T-cell (primary cell): Measurements from ENCODE around the gene DTX1. TPM values are rescaled to one million over a fixed set of nuclear protein-coding genes. Genes with fewer than 3 reads are reported as not detected.
A peak's percentile ranks its signal among the peaks of the same experiment; 100 is the strongest.

Experiments used
- ATAC-seq, 4 experiments: fragments of 200-7000 bp in 3 of 4; fragments of 150-1000 bp in 1 of 4; cut with Tn5 transposase; replicated peaks in 1 of 4; 1 replicate in 3 of 4; 2 replicates in 1 of 4; pipeline ENCODE4 v1.10.0; 2021; ENCODE audit warnings: moderate library complexity in 3 of 4, mild to moderate bottlenecking in 2 of 4, moderate number of reproducible peaks in 1 of 4
- CTCF ChIA-PET, 2 donors: fragments of 300-600 bp; sonication (Branson Sonifier 250); formaldehyde crosslinking; loops; one replicate each; lab custom pipeline; 2022; ENCODE audit warnings: antibody characterized with exemption in 2 of 2; lab: Charles Lee
- POLR2A ChIA-PET, 2 donors: fragments of 300-600 bp; sonication (Branson Sonifier 250); formaldehyde crosslinking; loops; one replicate each; lab custom pipeline; 2022; ENCODE audit warnings: antibody characterized with exemption in 2 of 2; lab: Charles Lee
- DNase-seq, 35 experiments: peaks; one replicate each; pipeline versions ENCODE4 v3.0.0 to v3.0.0-alpha.2; 2013 to 2023
- H3K27ac ChIP-seq: one replicate; pipeline ENCODE4 v1.5.1; 2013; ENCODE audit warnings: low read length
- H3K27me3 ChIP-seq, 2 experiments: replicated peaks in 1 of 2; 1 replicate in 1 of 2; 2 replicates in 1 of 2; pipeline versions ENCODE4 v1.6.1 to v1.7.0; 2013; ENCODE audit warnings: low read length in 1 of 2, mixed read lengths in 1 of 2; ENCODE audit not compliant: control insufficient read depth in 2 of 2, insufficient read depth in 2 of 2; ENCODE audit errors: extremely low read depth in 1 of 2
- H3K36me3 ChIP-seq, 2 donors: 1 replicate in 1 of 2; 2 replicates in 1 of 2; pipeline versions ENCODE4 v1.6.1 to v1.7.0; 2013; ENCODE audit warnings: low read length in 1 of 2; ENCODE audit not compliant: control insufficient read depth in 2 of 2, insufficient read depth in 1 of 2; ENCODE audit errors: extremely low read depth in 1 of 2
- H3K4me1 ChIP-seq, 2 experiments: 1 replicate in 1 of 2; 2 replicates in 1 of 2; pipeline versions ENCODE4 v1.6.1 to v1.7.0; 2013; ENCODE audit warnings: low read length in 2 of 2, mixed read lengths in 1 of 2; ENCODE audit not compliant: insufficient read depth in 2 of 2, control insufficient read depth in 1 of 2; ENCODE audit errors: extremely low read depth in 1 of 2
- H3K4me3 ChIP-seq, 2 donors: 1 replicate in 1 of 2; 2 replicates in 1 of 2; pipeline versions ENCODE4 v1.5.1 to v1.7.0; 2013; ENCODE audit warnings: mild to moderate bottlenecking in 2 of 2, low read length in 1 of 2, moderate library complexity in 1 of 2; ENCODE audit not compliant: control insufficient read depth in 1 of 2; ENCODE audit errors: extremely low read depth in 1 of 2
- H3K9me3 ChIP-seq: 2 replicates; pipeline ENCODE4 v1.7.0; 2013
- H3K27ac Mint-ChIP-seq, 2 donors: one replicate each; pipeline ENCODE4 v1.8.0; 2020 to 2021; ENCODE audit warnings: mild to moderate bottlenecking in 2 of 2, mixed read lengths in 2 of 2
- H3K27me3 Mint-ChIP-seq, 2 donors: one replicate each; pipeline ENCODE4 v1.8.0; 2021 to 2022; ENCODE audit warnings: mixed read lengths in 2 of 2
- H3K36me3 Mint-ChIP-seq: one replicate; pipeline ENCODE4 v1.8.0; 2021; ENCODE audit warnings: mixed read lengths
- H3K4me1 Mint-ChIP-seq, 3 donors: one replicate each; pipeline ENCODE4 v1.8.0; 2020 to 2022; ENCODE audit warnings: mixed read lengths in 3 of 3, mild to moderate bottlenecking in 1 of 3
- H3K4me3 Mint-ChIP-seq, 3 donors: one replicate each; pipeline ENCODE4 v1.8.0; 2020 to 2022; ENCODE audit warnings: mild to moderate bottlenecking in 3 of 3, mixed read lengths in 3 of 3, moderate library complexity in 3 of 3
- H3K9me3 Mint-ChIP-seq, 3 donors: one replicate each; pipeline ENCODE4 v1.8.0; 2020 to 2022; ENCODE audit warnings: mixed read lengths in 3 of 3
- WGBS: methylation state at CpG from one replicate; pipeline ENCODE4 v1.1.5; 2013; ENCODE audit warnings: missing lambda C conversion rate; ENCODE audit not compliant: insufficient coverage; 5-methylcytosine and 5-hydroxymethylcytosine counted together
- total RNA-seq, 35 experiments: library from RNA in 6 of 35; stranded (reverse) in 6 of 35; fragments of 120-200 nt in 1 of 35; gene quantifications; one replicate each; pipeline versions ENCODE4 v1.2.1 to v1.2.4 and lab custom pipeline; 2013 to 2026

Gene DTX1
- total RNA-seq, 5 donors from 2014 or later (not counting 1 experiment from before 2014, with no cell fraction given) = 5.6 to 12.0 (median 10.4) TPM

DNA sequence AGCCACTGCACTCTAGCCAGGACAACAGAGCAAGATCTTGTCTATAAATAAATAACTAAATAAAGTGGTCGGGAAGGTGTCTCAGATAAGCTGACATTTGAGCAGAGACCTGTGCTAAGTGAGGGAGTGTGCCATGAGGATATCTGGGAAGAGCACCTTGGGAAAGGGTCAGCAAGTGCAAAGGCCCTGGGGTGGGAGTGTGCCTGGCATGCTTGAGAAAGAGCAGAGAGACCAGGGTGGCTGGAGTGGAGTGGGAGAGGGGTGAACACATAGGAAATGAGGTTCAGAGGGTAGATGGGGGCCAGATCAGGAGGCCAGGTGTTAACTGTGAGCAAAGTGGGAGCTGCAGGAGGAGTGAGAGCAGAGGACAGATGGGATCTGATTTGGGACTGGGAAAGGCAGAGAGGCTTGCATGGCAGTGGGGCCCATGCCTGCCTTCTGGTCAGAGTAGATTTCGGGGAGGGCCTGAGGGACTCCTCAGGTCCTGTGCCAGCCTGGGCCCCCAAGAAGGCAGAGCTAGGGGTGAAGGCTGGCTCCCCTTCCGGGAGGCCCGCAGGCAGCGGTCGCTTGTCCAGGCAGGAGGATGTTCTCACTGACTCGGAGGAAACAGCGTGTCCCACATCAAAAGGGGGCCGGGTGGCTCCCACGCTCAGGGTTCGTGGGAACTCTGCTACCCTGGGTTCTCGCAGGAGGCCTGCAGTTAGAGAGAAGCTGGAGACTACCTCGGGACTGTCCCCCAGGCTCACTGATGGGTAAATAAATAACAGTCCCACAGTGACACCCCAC is 32.6 kb downstream of the DTX1 start:
- ChIA-PET POLR2A (no interaction called here), CTCF (interaction anchor here in 1 of 2 donors (0.6 to 1.3 kb wide), 2 partner anchors 41 to 101 kb away, joined by 3 to 11 read pairs; no protein-coding TSS in a partner anchor)
- Histone ChIP-seq H3K4me3 (peak overlapping the region; percentile 15 to 30), H3K36me3 (no peaks in the 10 kb centered on the region), H3K27ac (peak overlapping the region; percentile 69), H3K27me3 (no peaks in the 10 kb centered on the region), H3K9me3 (no peaks in the 10 kb centered on the region), H3K4me1 (peaks cover 56 to 91% of the 10 kb centered on the region in 2 experiments)
- H3K4me3 Mint-ChIP-seq = peak overlapping the region; percentile 21 to 75 (median 55)
- no peaks in the 10 kb centered on the region for H3K36me3 Mint-ChIP-seq
- H3K9me3 Mint-ChIP-seq = no peaks in the 10 kb centered on the region
- peak overlapping the region; percentile 69 to 95 for H3K27ac Mint-ChIP-seq
- DNase-seq (peak in 32 of 35 experiments; percentile 23 to 63 (median 34)), ATAC-seq (peak; percentile 50 to 64 (median 59))
- 20% methylated on average over 6 of the region's 13 CpGs for WGBS
- H3K27me3 Mint-ChIP-seq = no peaks in the 10 kb centered on the region
- H3K4me1 Mint-ChIP-seq = peaks cover 83 to 94% (median 94%) of the 10 kb centered on the region in 3 donors

DNA sequence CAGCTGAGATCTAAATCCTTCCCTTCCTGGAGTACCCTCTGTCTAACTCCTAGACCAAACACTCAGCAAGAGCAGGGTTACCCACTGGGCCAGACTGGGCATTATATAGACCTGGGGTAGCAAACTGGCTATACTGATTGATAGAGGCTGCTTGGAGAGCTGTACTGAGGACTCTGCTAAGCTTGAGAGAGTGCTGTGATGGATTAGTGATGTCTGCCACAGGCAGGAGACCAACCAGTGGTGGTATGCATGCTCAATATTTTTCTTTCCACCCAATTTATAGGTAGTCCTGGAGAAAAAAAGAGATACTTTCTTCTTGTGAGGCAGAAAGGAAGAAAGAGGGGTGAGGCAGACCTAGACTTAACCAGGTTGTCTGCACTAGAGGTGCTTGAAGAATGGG is 33.3 kb downstream of the DTX1 start:
- no peak for ATAC-seq
- no peak for DNase-seq
- Histone ChIP-seq H3K27ac (peak overlapping the region; percentile 69), H3K9me3 (no peaks in the 10 kb centered on the region), H3K4me1 (peaks cover 56 to 87% of the 10 kb centered on the region in 2 experiments), H3K36me3 (no peaks in the 10 kb centered on the region), H3K4me3 (peak overlapping the region in 1 of 2 donors; percentile 30), H3K27me3 (no peaks in the 10 kb centered on the region)
- Mint-ChIP-seq H3K27me3 (no peaks in the 10 kb centered on the region), H3K4me3 (peak overlapping the region in 2 of 3 donors; percentile 55 to 75), H3K9me3 (no peaks in the 10 kb centered on the region), H3K4me1 (peaks cover 81 to 90% (median 88%) of the 10 kb centered on the region in 3 donors), H3K36me3 (no peaks in the 10 kb centered on the region), H3K27ac (peak overlapping the region; percentile 69 to 95)
- ChIA-PET POLR2A (no interaction called here), CTCF (interaction anchor here in 1 of 2 donors (1.3 kb wide), 1 partner anchor 41 kb away, joined by 11 read pairs; no protein-coding TSS in a partner anchor)

DNA sequence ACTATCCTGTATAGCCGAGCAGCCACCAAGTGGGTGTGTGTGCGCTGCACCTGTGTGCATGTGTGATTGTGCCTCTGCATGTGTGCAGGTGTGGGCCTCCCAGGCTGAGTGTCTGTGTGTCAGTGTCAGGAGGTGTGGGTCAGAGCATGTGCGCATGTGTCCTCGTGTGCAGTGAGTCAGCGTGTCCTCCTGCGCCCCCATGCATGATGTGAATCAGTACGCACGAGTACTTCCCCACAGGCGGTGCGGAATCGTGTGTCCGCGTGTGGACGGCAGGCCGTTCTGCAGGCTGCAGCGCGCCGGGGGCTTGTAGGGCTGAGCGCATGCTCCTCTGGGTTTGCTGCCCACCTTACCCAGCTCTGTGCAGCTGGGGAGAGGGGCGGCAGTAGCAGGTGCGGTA is 34.2 kb downstream of the DTX1 start:
- no peak for ATAC-seq
- POLR2A ChIA-PET = no interaction called here

DNA sequence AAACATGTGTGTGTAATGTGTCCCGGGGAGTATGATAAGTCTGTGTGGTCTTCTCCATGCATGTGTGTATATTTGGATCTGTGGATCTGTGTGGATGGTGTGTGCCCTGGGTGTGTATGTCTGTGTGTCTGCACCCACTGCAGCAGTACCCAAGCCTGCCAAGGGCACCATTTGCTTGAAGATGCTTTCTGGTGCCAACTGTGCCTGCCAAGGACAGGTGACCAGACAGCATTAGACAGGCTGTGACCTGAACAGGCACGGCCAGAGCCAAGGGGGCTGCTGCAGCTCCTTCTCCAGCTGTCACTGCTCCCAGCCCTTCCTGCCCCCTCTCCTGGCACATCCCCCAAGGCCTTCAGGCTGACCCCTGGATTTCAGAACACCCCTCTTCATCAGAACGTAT is 35.0 kb downstream of the DTX1 start:
- ChIA-PET POLR2A (no interaction called here), CTCF (no interaction called here)
- ATAC-seq = no peak
- H3K27ac Mint-ChIP-seq = peak overlapping the region; percentile 71 to 75
- Histone ChIP-seq H3K27me3 (peaks cover 0 to 2% of the 10 kb centered on the region in 2 experiments), H3K4me3 (no peak overlapping the region), H3K36me3 (peaks cover 0 to 4% of the 10 kb centered on the region in 2 donors), H3K9me3 (no peaks in the 10 kb centered on the region), H3K27ac (no peak overlapping the region), H3K4me1 (peaks cover 50 to 82% of the 10 kb centered on the region in 2 experiments)
- H3K4me3 Mint-ChIP-seq = peak overlapping the region in 1 of 3 donors; percentile 75
- peaks cover 71 to 86% (median 78%) of the 10 kb centered on the region in 3 donors for H3K4me1 Mint-ChIP-seq
- H3K9me3 Mint-ChIP-seq = no peaks in the 10 kb centered on the region
- no peak for DNase-seq
- H3K36me3 Mint-ChIP-seq = peaks cover 4% of the 10 kb centered on the region
- WGBS = 77% methylated on average over 3 of the region's 3 CpGs
- no peaks in the 10 kb centered on the region for H3K27me3 Mint-ChIP-seq

More for the DNA sequence above, 34.2 kb downstream of the DTX1 start:
- CTCF ChIA-PET = no interaction called here
- Mint-ChIP-seq H3K27ac (peak overlapping the region; percentile 42 to 43), H3K4me3 (peak overlapping the region in 1 of 3 donors; percentile 75), H3K9me3 (no peaks in the 10 kb centered on the region), H3K4me1 (peaks cover 78 to 88% (median 85%) of the 10 kb centered on the region in 3 donors), H3K36me3 (peaks cover 4% of the 10 kb centered on the region), H3K27me3 (no peaks in the 10 kb centered on the region)
- H3K4me1 ChIP-seq = peaks cover 56 to 88% of the 10 kb centered on the region in 2 experiments
- H3K9me3 ChIP-seq = no peaks in the 10 kb centered on the region
- peaks cover 0 to 4% of the 10 kb centered on the region in 2 donors for H3K36me3 ChIP-seq
- 81% methylated on average over 21 of the region's 21 CpGs for WGBS
- no peak overlapping the region for H3K4me3 ChIP-seq
- no peaks in the 10 kb centered on the region for H3K27me3 ChIP-seq
- H3K27ac ChIP-seq = no peak overlapping the region
- DNase-seq = no peak

DNA sequence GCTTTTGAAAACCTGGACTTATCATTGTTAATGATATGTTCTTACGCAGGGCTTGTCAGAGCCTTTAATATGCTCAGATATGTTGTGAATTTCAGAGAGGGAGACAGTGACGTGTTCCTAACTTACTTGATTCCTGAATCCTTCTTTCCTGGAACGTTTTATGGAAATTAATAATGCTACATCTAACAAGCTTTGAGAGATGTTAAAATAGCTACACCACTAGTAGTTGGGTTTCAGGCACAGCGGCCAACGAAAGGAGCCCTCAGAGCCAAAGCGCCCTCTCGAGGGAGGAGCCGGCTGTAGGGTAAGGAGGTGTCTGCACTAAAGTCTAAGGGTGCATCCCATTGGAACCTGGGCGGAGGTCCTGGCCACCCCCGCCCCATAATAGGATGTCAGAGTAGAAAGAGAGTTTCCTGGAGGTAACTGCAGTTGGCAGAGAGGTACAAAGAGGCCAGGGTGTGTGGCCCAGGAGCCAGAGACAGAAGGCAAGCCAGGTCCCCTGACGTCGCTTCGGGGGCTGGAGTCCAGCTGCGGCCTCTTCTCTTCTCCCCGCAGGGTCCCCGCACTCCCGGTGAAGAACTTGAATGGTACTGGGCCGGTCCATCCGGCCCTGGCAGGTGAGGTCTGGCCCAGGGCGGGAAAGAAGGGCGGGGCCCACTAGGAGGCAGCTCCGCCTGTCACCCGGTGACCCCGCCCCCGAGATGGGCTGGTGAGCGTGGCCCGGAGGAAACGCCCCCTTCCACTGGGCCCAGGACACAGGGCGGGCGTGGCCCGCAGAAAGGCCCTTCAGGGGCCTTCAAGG is 36.3 kb downstream of the DTX1 start:
- POLR2A ChIA-PET = no interaction called here
- peaks cover 62 to 73% (median 68%) of the 10 kb centered on the region in 3 donors for H3K4me1 Mint-ChIP-seq

More for the DNA sequence above, 36.3 kb downstream of the DTX1 start:
- Mint-ChIP-seq H3K4me3 (peak overlapping the region in 2 of 3 donors; percentile 37 to 43), H3K27me3 (no peaks in the 10 kb centered on the region), H3K36me3 (peaks cover 4% of the 10 kb centered on the region), H3K27ac (peak overlapping the region; percentile 70 to 71), H3K9me3 (no peaks in the 10 kb centered on the region)
- 71% methylated on average over 14 of the region's 31 CpGs for WGBS
- peaks cover 0 to 4% of the 10 kb centered on the region in 2 donors for H3K36me3 ChIP-seq
- peaks cover 0 to 2% of the 10 kb centered on the region in 2 experiments for H3K27me3 ChIP-seq
- no peak overlapping the region for H3K4me3 ChIP-seq
- H3K9me3 ChIP-seq = no peaks in the 10 kb centered on the region
- H3K27ac ChIP-seq = no peak overlapping the region
- no peak for DNase-seq
- H3K4me1 ChIP-seq = peaks cover 41 to 72% of the 10 kb centered on the region in 2 experiments
- ATAC-seq = peak in 1 of 4 experiments; percentile 23
- CTCF ChIA-PET = no interaction called here
